Measurements from ENCODE around the gene TBC1D1.

- peak; percentile 61 for TF ChIP-seq CTCF (IDR thresholded peaks at IDR 0.05; ENCODE audit: low read length)
- no peak for TF ChIP-seq EZH2 (IDR thresholded peaks at IDR 0.05; ENCODE audit: borderline replicate concordance, low read length)
Measured at GRCh38 chr4:37977471-37978247, 86.8 kb downstream of the TBC1D1 start.
